Iris pigment epithelial cell (primary cell): ENCODE data around the gene ROBO1.
"Not testable (repeated sequence)": the region's sequence is repeated elsewhere in the genome, so short reads cannot be mapped to it uniquely, and the experiment has no call there.

ENCODE experiments used
- DNase-seq: peaks from one replicate; pipeline ENCODE4 v3.0.0-alpha.2; 2011; ENCODE audit warnings: low read depth

The ROBO1 gene

DNA sequence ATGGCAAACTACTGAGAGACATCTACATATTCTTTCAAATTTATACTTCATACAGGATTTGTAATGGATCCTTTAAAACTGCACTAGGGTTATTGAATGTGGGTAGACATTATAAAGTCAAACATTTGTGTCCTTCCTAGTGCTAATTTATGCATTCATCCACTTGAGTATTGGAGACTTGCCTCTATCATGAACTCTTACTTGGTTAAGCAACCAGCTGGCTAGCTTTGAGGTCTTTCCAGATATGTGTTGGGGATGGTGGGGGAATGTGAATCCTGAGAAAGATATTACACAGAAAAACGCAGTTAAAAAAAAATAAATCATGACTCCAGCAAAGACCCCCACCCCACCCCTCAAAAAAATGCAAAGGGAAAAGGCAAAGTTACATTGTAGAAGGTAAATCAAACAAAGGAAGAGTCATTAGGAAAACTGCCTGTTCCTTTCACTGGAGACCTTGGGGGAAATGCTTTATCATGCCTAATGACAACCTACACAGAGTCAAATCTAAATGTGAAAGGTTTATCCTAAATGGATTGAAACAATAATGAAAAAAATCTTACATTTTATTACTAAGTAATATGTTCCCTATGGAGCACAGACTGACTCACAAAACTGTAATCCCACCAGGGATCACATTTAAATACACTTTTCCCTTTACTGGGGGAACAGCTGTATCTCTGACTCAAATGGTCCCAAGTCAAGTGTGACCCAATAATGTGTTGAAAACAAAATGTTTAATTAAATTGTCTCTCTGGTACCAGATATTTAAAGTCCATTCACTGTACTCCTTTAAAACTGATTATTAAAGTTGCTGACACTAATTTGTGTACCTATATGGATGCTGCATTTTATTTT is 522.3 kb downstream of the ROBO1 start:
- no peak for DNase-seq

DNA sequence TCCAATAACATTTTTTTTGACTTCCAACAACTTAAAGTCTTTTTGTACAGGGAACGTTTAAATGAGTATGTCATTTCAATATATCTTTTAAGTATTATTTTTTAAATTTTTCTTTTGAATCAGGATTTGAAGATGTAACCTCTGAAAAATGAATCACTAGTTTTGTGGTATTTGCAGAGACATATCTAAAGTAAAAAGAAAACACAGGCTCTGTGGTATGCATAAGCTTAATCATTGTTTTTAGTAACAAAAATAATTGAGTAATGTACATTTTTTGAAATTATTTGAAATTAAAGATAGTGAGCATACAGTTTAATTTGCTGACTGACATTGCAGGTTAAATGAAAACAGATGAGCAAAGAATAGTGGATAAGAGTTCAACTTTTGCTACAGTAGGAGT is 531.3 kb downstream of the ROBO1 start:
- peak; percentile 46 for DNase-seq

GRCh38 chr3:79233431-79234060 is 534.3 kb downstream of the ROBO1 start:
- DNase-seq, result no peak

- DNase-seq, result no peak
Measured at GRCh38 chr3:79230266-79230665, 537.5 kb downstream of the ROBO1 start.

GRCh38 chr3:79217096-79217495 is 550.7 kb downstream of the ROBO1 start:
- no peak for DNase-seq

- no peak for DNase-seq
Measured at GRCh38 chr3:79215286-79215685, 552.5 kb downstream of the ROBO1 start.

GRCh38 chr3:79211586-79212359 is 556.0 kb downstream of the ROBO1 start:
- DNase-seq, result no peak

DNA sequence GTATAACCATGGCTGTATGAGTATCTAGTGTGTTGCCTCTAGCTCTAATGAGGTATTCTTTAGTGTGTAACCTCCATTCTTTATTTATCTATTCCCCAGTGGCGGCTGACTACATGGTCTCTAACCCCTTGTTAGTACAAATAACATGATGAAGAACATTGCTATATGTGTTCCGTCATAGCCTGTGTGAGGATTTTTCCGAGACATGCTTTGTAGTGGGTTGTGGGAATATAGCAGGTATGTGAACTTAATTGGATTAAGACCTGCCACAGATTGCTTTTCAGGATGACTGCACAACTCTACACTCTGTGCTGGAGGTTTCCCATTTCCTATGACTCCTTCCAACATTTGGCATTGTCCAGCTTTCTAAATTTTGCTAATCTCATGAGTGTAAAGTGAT is 563.4 kb downstream of the ROBO1 start:
- DNase-seq, result peak; percentile 54

GRCh38 chr3:79203144-79203519 is 564.7 kb downstream of the ROBO1 start:
- no peak for DNase-seq

GRCh38 chr3:79202471-79203143 is 565.2 kb downstream of the ROBO1 start:
- DNase-seq, result no peak

DNA sequence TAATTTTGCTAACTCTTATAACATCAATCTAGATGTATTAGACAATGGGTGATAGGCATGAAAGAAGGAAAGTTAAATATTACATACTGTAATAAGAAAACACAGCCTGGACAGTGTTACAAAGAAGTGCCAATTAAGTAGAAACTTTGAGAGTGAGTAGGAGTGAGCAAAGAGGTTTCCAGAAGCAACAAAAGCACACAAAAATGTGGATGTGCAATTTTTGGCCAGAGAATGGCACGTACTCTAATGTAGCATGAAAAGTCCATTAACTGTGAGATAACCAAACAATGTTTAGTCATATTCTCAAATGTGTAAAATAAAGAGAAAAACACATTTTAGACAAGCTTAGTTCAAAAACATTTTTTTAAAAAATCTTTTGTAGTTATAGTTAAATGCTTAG is 567.3 kb downstream of the ROBO1 start:
- no peak for DNase-seq

GRCh38 chr3:79199966-79200365 is 567.8 kb downstream of the ROBO1 start:
- DNase-seq, result no peak

DNA sequence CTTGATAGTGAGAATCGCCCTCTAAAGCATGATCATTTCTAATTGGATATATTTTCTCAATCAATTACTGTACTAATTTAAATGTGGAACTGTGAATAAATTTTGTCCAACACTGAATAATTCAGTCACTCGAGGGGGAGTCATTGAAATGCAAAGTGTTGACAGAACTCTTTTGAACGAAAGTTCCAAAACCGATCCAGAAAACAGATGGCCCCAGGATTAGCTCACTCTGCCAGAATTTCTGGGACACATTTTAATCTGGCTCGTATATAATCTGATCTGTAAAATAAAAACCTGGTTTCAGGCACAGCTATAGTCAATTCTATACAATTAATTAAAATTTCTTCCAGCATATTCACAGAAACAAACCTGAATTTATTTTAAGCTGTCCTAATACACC is 580.4 kb downstream of the ROBO1 start:
- no peak for DNase-seq

GRCh38 chr3:79184251-79184650 is 583.5 kb downstream of the ROBO1 start:
- DNase-seq, result no peak

GRCh38 chr3:79183496-79183895 is 584.3 kb downstream of the ROBO1 start:
- DNase-seq, result no peak

DNA sequence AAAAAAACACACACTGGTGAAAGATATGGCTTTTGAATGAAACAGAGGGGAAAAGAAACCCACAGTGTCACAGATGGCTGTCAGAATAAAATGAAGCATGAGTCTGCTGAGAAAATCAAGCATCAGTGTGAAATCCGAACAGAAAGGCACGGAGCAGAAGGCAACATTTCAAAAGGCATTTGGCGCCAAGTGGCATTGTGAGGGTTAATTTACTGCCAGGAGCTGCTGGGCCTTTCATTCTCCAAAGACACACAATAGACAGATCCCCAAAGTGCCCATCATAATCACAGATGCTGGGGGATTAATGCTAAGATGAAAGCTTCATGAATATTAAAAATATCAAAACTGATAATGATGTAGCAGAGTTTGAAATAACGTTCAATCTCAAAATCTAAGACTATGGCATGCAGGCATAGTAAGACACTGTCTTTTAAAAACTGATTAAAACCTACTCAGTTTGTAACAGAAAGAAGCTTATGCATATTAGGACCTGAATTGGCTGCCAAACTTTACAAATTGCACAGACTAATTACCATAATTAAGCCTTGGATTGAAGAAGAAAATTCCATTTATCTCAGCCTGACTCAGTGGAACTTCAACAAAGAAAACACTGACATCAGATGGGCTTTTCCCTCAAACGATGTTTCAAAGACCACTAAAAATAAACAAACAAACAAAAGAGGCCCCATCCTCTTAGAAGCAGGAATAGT is 589.2 kb downstream of the ROBO1 start:
- DNase-seq, result no peak

DNA sequence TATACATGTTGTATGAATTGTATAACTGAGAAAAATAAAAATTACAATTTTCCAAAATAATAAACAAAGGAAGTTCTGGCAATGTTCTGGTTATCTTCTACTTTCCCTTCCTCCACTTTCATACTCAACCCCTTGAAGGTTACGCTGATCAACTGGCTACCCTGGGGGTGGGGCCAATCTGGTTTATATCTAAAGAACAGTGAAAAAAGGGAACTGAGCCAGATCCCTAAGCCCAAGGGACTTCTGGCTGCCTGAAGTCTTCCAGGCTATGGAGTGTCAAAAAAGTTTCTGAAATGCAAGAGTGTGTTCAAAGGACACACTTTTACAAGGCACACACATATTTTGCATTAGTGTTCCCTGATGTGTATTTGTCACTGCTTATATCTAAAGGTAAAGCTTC is 591.9 kb downstream of the ROBO1 start:
- DNase-seq, result no peak

GRCh38 chr3:79173259-79173658 is 594.5 kb downstream of the ROBO1 start:
- not testable (repeated sequence) for DNase-seq

GRCh38 chr3:79172241-79172640 is 595.6 kb downstream of the ROBO1 start:
- peak; percentile 13 for DNase-seq

- no peak for DNase-seq
Measured at GRCh38 chr3:79170021-79170420, 597.8 kb downstream of the ROBO1 start.

DNA sequence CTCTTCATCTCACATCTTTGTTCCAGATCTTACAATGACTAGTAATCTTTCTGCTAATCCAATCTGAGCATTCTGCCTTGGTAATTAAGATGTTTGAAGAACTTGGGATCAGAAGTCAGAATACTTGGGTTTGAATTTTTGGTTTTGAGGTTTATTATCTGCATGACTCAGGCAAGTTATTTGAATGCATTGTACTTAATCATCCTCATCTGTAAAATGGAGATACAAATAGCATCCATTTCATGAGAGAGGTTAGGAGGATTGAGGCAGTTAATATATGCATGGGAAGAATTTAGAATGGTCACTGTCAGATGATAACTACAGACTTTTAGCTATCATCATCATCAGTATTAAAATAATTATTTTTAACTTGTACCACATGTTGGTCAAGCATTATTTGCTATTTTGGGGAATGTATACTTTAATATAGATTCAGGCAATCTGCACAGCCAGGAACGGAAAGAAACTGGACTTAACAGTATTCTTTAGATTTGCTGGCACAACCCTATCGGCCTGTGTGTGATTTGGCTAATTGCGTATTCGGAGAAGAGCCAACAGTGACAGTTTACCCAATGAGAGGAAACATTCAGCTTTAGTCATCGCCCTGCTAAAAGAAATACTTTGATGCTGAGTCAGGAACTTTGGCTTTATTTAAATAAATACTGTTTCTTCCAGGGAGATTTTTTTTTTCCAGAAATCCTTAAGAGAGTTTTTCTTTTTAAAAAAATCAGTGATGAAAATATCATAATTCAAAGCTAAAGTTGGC is 600.0 kb downstream of the ROBO1 start:
- peak; percentile 95 for DNase-seq
